Esophagus squamous epithelium (tissue), 4 donors: Measurements from ENCODE around the gene UBE3C.

Experiments used
- CTCF ChIP-seq, 6 experiments: fragments of 450-650 bp in 4 of 6; fragments of 200-600 bp in 2 of 6; sonication (generic) in 2 of 6; IDR thresholded peaks; one replicate each; pipeline ENCODE4 v1.5.1; 2016 to 2019; ENCODE audit warnings: antibody characterized with exemption in 6 of 6, mild to moderate bottlenecking in 4 of 6, moderate library complexity in 4 of 6
- POLR2A ChIP-seq, 4 donors: fragments of 450-650 bp; IDR thresholded peaks; one replicate each; pipeline ENCODE4 v1.6.1; 2017; ENCODE audit warnings: antibody characterized with exemption in 4 of 4, mild to moderate bottlenecking in 4 of 4, moderate library complexity in 3 of 4

- TF ChIP-seq CTCF (IDR thresholded peaks at IDR 0.05), result no peak
- no peak for TF ChIP-seq POLR2A (IDR thresholded peaks at IDR 0.05)
Observed at GRCh38 chr7:157246052-157246451, 107.3 kb downstream of the UBE3C start.
